ENCODE measurements around the gene TAPBP. TPM values are rescaled to one million over a fixed set of nuclear protein-coding genes. Genes with fewer than 3 reads are reported as not detected.

TAPBP gene
- total RNA-seq, 1 experiment from 2014 or later, result 28.2 TPM

GRCh38 chr6:33330736-33331135, 16.9 kb upstream of the TAPBP start:
- H3K79me2 ChIP-seq (ENCODE audit: insufficient read depth, low read length), result no peaks in the 10 kb centered on the region
- no CpG with 5 or more reads among the region's 10 CpGs for WGBS (ENCODE audit: extremely low coverage, insufficient read length, low lambda C conversion rate)
- H3K4ac ChIP-seq (ENCODE audit: low read depth, low read length), result no peak overlapping the region
- H4K20me1 ChIP-seq (ENCODE audit: control insufficient read depth, insufficient read depth, insufficient read length), result no peaks in the 10 kb centered on the region
- H2AFZ ChIP-seq (ENCODE audit: low read length), result no peak overlapping the region
- no peaks in the 10 kb centered on the region for H3K36me3 Mint-ChIP-seq (ENCODE audit: insufficient read depth in 1 of 3, low read depth in 3 of 3)
- H3K4me1 Mint-ChIP-seq, result no peaks in the 10 kb centered on the region
- no peak overlapping the region for H3K9ac ChIP-seq (ENCODE audit: extremely low read depth, insufficient read length, low read length)
- H3K18ac ChIP-seq (ENCODE audit: insufficient read length, low read depth, low read length), result no peak overlapping the region
- H3K56ac ChIP-seq (ENCODE audit: insufficient read length, low read depth, low read length), result no peak overlapping the region
- no peak overlapping the region for H3T11ph ChIP-seq (ENCODE audit: low read length)
- no peak for DNase-seq
- no peaks in the 10 kb centered on the region for H3K9me3 ChIP-seq (ENCODE audit: control insufficient read depth, low read depth, low read length)
- no peaks in the 10 kb centered on the region for H3K23me2 ChIP-seq (ENCODE audit: insufficient read length, low read depth, low read length, poor library complexity, severe bottlenecking)
- H3K27me3 Mint-ChIP-seq (ENCODE audit: low read depth), result peaks cover 2% of the 10 kb centered on the region
- H3K4me1 ChIP-seq (ENCODE audit: insufficient read depth, low read length), result no peaks in the 10 kb centered on the region
- H3K4me2 ChIP-seq (ENCODE audit: insufficient read depth, insufficient read length, low read length), result no peak overlapping the region
- H4K5ac ChIP-seq (ENCODE audit: insufficient read length, low read depth, low read length), result no peak overlapping the region
- H3K27ac ChIP-seq (ENCODE audit: insufficient read length, low read depth, low read length), result no peak overlapping the region
- H2AK5ac ChIP-seq (ENCODE audit: insufficient read length, low read length), result no peak overlapping the region
- no peak overlapping the region for H3K14ac ChIP-seq (ENCODE audit: insufficient read depth, low read length)
- no peak overlapping the region for H3K23ac ChIP-seq (ENCODE audit: insufficient read length, low read depth, low read length)
- no peak overlapping the region for H2BK15ac ChIP-seq (ENCODE audit: low read depth, low read length)
- H2BK5ac ChIP-seq (ENCODE audit: insufficient read length, low read length), result no peak overlapping the region
- H4K8ac ChIP-seq (replicated peaks; ENCODE audit: insufficient read length, low read depth, low read length), result no peak overlapping the region
- no peak overlapping the region for H3K4me3 Mint-ChIP-seq
- no peaks in the 10 kb centered on the region for H3K9me3 Mint-ChIP-seq
- H3K27me3 ChIP-seq (ENCODE audit: insufficient read depth, low read length), result no peaks in the 10 kb centered on the region
- no peak overlapping the region for H2BK12ac ChIP-seq (ENCODE audit: insufficient read length, low read depth, low read length)
- H2BK120ac ChIP-seq (ENCODE audit: low read depth, low read length, poor library complexity, severe bottlenecking), result no peak overlapping the region
- TF ChIP-seq CTCF (conservative IDR thresholded peaks at IDR 0.05), result no peak
- H4K91ac ChIP-seq (ENCODE audit: insufficient read length, low read depth, low read length), result no peak overlapping the region
- no peak overlapping the region for H2BK20ac ChIP-seq (ENCODE audit: low read depth, low read length, poor library complexity, severe bottlenecking)
- H3K27ac Mint-ChIP-seq, result no peak overlapping the region
- H3K79me1 ChIP-seq (ENCODE audit: insufficient read depth, low read depth, low read length, poor library complexity, severe bottlenecking), result no peaks in the 10 kb centered on the region

Measured in H9 (cell line).